ENCODE data around the gene ENOX2.
"Not testable (repeated sequence)": the region's sequence is repeated elsewhere in the genome, so short reads cannot be mapped to it uniquely, and the experiment has no call there.

The ENOX2 gene, protein sequence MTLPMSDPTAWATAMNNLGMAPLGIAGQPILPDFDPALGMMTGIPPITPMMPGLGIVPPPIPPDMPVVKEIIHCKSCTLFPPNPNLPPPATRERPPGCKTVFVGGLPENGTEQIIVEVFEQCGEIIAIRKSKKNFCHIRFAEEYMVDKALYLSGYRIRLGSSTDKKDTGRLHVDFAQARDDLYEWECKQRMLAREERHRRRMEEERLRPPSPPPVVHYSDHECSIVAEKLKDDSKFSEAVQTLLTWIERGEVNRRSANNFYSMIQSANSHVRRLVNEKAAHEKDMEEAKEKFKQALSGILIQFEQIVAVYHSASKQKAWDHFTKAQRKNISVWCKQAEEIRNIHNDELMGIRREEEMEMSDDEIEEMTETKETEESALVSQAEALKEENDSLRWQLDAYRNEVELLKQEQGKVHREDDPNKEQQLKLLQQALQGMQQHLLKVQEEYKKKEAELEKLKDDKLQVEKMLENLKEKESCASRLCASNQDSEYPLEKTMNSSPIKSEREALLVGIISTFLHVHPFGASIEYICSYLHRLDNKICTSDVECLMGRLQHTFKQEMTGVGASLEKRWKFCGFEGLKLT

GRCh38 chrX:130902783-130903613, at the start of gene ENOX2:
Gene ENOX2 (minus strand): TSS chrX:130903209. CDS start chrX:130703216, 199,993 bp downstream.
- DNase-seq (ENCODE audit: low read depth in 2 of 2) = peak; percentile 92 to 93

GRCh38 chrX:130952266-130953043, 49.4 kb upstream of the ENOX2 start:
- no peak for DNase-seq (ENCODE audit: low read depth in 2 of 2)

DNA sequence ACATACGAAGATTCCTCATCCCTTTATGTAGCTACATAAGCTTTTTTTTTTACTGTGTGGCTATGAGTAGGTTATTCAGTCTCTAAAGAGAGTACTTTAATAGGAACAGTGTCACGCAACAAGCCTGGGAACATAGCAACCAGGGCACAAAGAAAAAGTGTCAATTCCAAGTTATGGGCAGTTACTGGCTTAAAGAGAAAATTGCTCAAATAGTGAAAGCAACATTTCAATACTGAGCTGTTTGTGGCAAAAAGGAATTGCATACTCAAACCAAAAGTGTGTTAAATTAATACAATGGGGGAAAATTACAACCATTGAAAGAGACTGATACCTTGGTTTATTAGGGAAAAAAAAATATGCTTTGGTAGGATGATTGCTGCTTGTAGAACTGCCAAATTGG, 41.2 kb upstream of the ENOX2 start:
- no peak for DNase-seq (ENCODE audit: low read depth in 2 of 2)

GRCh38 chrX:130937101-130937500, 34.1 kb upstream of the ENOX2 start:
- DNase-seq (ENCODE audit: low read depth in 2 of 2) = no peak

- DNase-seq (ENCODE audit: low read depth in 2 of 2) = no peak
These were observed 30.3 kb upstream of the ENOX2 start for GRCh38 chrX:130933358-130933757.

DNA sequence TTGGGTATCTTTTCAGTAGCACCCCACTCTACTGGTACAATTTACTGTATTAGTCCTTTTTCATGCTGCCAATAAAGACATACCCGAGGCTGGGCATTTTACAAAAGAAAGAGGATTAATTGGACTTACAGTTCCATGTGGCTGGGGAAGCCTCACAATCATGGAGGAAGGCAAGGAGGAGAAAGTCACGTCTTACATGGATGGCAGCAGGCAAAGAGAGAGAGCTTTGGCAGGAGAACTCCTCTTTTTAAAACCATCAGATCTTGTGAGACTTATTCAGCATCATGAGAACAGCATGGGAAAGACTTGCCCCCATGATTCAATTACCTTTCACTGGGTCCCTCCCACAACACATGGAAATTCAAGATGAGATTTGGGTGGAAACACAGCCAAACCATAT, 17.4 kb upstream of the ENOX2 start:
- not testable (repeated sequence) for DNase-seq (ENCODE audit: low read depth in 2 of 2)

GRCh38 chrX:130919676-130920075, 16.7 kb upstream of the ENOX2 start:
- DNase-seq (ENCODE audit: low read depth in 2 of 2) = not testable (repeated sequence)

DNA sequence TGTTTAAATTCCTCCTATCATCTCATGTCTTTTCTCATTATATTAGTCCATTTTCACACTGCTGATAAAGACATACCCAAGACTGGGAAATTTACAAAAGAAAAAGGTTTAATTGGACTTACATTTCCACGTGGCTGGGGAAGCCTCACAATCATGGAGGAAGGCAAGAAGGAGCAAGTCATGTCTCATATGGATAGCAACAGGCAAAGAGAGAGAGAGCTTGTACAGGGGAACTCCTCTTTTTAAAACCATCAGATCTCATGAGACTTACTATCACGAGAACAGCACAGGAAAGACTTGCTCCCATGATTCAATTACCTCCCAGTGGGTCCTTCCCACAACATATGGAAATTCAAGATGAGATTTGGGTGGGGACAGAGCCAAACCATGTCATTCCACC, 15.5 kb upstream of the ENOX2 start:
- not testable (repeated sequence) for DNase-seq (ENCODE audit: low read depth in 2 of 2)

- DNase-seq (ENCODE audit: low read depth in 2 of 2) = no peak
These were observed 13.8 kb upstream of the ENOX2 start for GRCh38 chrX:130916636-130917422.

- DNase-seq (ENCODE audit: low read depth in 2 of 2) = no peak
These were observed 12.3 kb upstream of the ENOX2 start for GRCh38 chrX:130915302-130915701.

DNA sequence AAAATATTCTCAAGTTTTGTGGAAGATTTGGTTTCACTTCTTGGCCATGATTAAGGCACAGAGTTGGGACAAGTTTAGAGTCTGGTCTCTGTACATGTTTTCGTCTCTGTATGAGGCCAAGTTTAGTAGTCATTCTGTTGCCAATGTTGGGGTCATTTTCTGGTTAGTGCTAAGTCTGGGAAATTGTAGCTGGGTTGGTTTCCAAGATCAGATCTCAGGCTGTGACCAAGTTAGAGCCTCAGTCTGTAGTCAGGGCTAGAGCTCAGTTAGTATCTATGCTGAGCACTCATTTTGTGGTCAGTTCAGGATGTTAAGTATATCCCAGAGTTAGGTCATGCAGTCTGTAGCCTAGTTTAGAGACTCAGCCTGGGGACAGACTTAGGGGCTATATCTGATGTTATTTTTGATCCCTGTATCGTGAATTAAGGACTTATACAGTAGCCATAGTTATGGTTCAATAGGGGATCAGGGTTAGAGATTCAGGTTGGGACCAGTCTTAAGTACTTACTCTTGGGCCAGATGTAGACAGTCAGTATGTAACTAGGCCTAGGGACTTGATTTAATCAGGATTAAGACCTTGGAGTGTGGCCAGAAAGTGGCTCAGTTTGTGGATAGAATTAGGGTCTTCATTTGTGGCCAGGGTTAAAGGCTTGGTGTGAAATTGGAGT, 6.6 kb upstream of the ENOX2 start:
- DNase-seq (ENCODE audit: low read depth in 2 of 2) = no peak

GRCh38 chrX:130906776-130907175, 3.8 kb upstream of the ENOX2 start:
- DNase-seq (ENCODE audit: low read depth in 2 of 2) = no peak

- no peak for DNase-seq (ENCODE audit: low read depth in 2 of 2)
These were observed 595 bp downstream of the ENOX2 start for GRCh38 chrX:130902446-130902782.

GRCh38 chrX:130896802-130897501, 6.1 kb downstream of the ENOX2 start:
- DNase-seq (ENCODE audit: low read depth in 2 of 2) = no peak

GRCh38 chrX:130896026-130896425, 7.0 kb downstream of the ENOX2 start:
- no peak for DNase-seq (ENCODE audit: low read depth in 2 of 2)

DNA sequence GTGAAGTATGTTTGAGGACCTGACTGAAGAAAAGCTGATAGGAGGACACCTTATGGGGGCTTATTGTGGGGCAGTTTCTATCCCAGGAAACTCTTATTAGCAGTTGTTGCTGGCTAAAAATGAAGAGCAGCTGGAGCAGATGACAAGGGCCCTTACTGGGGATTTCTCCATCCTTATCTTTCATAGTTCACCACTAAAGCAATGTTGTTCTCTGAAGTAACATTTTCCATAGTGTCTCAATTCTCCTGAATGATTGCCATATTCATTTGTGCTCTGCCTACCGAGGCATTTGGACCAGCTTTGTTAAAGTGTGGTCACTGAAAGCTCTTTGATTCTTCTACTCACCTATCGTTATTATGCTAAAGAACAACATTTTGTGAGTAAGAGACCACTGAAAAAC, 7.7 kb downstream of the ENOX2 start:
- DNase-seq (ENCODE audit: low read depth in 2 of 2) = no peak

DNA sequence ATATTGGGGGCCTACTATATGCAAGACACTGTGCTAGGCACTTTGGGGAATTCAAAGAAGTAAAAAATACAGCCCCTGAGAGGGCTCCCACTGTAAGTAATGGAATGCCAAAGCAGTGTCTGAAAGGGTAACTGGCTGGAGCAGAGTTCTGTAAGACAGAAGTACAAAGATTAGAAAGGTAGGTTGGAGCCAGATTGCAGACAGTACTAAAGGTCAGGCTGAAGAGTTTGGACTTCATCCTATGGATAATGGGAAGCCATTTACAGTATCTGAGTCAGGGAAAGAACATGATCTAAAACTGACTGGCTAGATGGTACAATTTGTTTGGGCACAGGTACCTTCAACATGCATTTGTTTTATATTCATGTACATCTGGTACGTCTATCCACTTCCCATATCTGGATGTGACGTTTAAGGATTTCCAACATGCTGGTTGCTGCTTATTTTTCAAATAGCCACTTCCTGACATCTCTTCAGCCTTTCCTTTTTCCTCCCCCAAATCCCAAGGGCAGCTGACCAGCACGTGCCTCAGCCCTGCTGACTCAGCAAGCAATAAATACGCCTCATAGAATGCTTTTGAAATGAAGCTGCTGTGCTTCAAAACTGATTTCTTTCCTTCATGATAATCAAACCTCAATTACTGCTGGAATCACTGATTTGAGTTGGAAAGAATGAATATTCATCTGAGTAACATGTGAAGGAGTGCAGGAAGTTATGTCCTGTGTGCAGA, 9.5 kb downstream of the ENOX2 start:
- DNase-seq (ENCODE audit: low read depth in 2 of 2) = no peak

DNA sequence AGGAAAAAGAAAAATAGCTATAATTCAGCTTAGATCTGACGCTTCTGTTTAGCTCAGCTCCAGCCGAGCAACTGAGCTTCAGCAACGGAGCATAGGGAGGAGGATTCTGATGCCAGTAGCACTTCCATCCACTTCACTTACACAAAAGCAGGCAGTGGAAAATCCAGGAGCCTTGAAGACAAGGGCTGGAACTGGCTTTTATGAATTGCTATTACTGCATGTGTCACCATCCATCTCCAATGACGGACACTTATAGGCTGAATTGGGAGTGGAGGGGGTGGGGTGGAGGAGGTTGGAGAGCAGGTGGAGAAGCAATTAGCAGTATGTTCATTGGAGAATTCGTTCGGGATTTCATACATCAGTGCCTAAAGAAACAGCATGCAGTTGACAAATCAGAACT, 15.6 kb downstream of the ENOX2 start:
- no peak for DNase-seq (ENCODE audit: low read depth in 2 of 2)

GRCh38 chrX:130885996-130886395, 17.0 kb downstream of the ENOX2 start:
- DNase-seq (ENCODE audit: low read depth in 2 of 2) = no peak
